Stromal cell of bone marrow (primary cell): ENCODE data around the gene LHX3.

Experiments
- DNase-seq: peaks from one replicate; pipeline ENCODE4 v3.0.0-alpha.2; 2012; ENCODE audit warnings: low read depth

Gene LHX3

GRCh38 chr9:136177224-136177623 is 27.7 kb downstream of the LHX3 start:
- no peak for DNase-seq

GRCh38 chr9:136175616-136176197 is 29.2 kb downstream of the LHX3 start:
- no peak for DNase-seq

GRCh38 chr9:136174779-136175615 is 29.9 kb downstream of the LHX3 start:
- no peak for DNase-seq

- no peak for DNase-seq
Measured at GRCh38 chr9:136173648-136174290, 31.2 kb downstream of the LHX3 start.

GRCh38 chr9:136172412-136173079 is 32.4 kb downstream of the LHX3 start:
- no peak for DNase-seq

GRCh38 chr9:136171801-136172411 is 33.0 kb downstream of the LHX3 start:
- DNase-seq: no peak

- no peak for DNase-seq
Measured at GRCh38 chr9:136171009-136171800, 33.7 kb downstream of the LHX3 start.

GRCh38 chr9:136170006-136170901 is 34.7 kb downstream of the LHX3 start:
- DNase-seq: no peak

GRCh38 chr9:136169495-136169894 is 35.4 kb downstream of the LHX3 start:
- no peak for DNase-seq

GRCh38 chr9:136163248-136163850 is 41.6 kb downstream of the LHX3 start:
- no peak for DNase-seq

GRCh38 chr9:136160995-136161610 is 43.8 kb downstream of the LHX3 start:
- no peak for DNase-seq

- DNase-seq: no peak
Measured at GRCh38 chr9:136160381-136160841, 44.5 kb downstream of the LHX3 start.

GRCh38 chr9:136159851-136160250 is 45.1 kb downstream of the LHX3 start:
- no peak for DNase-seq

GRCh38 chr9:136157477-136158265 is 47.3 kb downstream of the LHX3 start:
- DNase-seq: no peak

- no peak for DNase-seq
Measured at GRCh38 chr9:136156209-136157120, 48.5 kb downstream of the LHX3 start.

GRCh38 chr9:136155576-136155975 is 49.4 kb downstream of the LHX3 start:
- DNase-seq: no peak

GRCh38 chr9:136154943-136155342 is 50.0 kb downstream of the LHX3 start:
- no peak for DNase-seq
